GM12874 (cell line): Measurements from ENCODE around the gene OR9G1.

Experiments used
- CTCF ChIP-seq: IDR thresholded peaks from 2 replicates; pipeline ENCODE4 v1.5.1; 2011; ENCODE audit warnings: low read depth, mild to moderate bottlenecking, control low read depth, low read length, moderate library complexity; ENCODE audit not compliant: insufficient read depth

Gene OR9G1

GRCh38 chr11:56740886-56741285 is 42.0 kb downstream of the OR9G1 start:
- no peak for TF ChIP-seq CTCF

GRCh38 chr11:56748597-56748996 is 49.7 kb downstream of the OR9G1 start, which contains the start of gene OR9G4:
OR9G4 (minus strand) TSS chr11:56748697; CDS start chr11:56743766, 4,931 bp downstream.
- TF ChIP-seq CTCF: no peak

DNA sequence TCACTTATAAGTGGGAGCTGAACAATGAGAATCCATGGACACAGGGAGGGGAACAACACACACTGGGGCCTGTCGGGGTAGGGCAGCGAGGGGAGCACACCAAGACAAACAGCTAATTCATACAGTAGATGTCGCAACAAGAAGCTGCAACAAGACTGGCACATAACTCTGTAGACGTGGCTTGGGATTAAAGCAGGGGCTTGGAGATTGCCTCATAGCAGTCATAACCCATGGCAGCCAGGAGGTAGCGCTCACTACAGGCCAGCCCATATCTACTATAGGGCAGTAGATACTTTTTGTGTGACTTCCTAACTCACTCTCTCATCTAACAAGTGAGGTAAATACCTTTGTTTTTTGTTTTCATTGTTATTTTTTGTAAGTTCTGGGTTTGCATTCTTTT is 51.3 kb downstream of the OR9G1 start:
- no peak for TF ChIP-seq CTCF

DNA sequence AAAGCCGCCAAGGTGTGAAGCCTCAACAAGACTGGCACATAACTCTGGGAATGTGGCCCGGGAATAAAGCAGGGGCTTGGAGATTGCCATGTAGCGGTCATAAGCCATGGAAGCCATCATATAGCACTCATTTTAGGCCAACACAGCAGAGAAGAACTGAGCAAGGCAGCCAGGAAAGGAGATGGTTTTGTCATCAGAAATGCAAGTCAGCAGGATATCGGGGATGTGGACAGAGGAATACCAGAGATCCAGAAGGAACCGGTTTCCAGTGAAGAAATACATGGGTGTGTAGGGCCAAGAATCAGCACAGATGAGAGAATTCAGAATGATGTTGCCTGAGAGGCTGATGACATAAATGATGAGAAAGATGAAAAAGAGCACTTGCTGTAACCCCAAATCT is 52.6 kb downstream of the OR9G1 start:
- TF ChIP-seq CTCF: no peak
